Measurements from ENCODE around the gene FNDC3A.

GRCh38 chr13:49240017-49240416 is 264.3 kb downstream of the FNDC3A start:
- TF ChIP-seq ZNF780A (CRISPR knock-in tag; IDR thresholded peaks at IDR 0.05) (no peak), POLR2A (conservative IDR thresholded peaks at IDR 0.05) (no peak), USF2 (CRISPR knock-in tag; IDR thresholded peaks at IDR 0.05) (no peak), ZNF318 (IDR thresholded peaks at IDR 0.05; ENCODE audit: borderline replicate concordance in 1 of 2, low read depth in 1 of 2) (no peak), JUN (IDR thresholded peaks at IDR 0.05; ENCODE audit: borderline replicate concordance, low read depth, low read length) (no peak), JUN (CRISPR knock-in tag; IDR thresholded peaks at IDR 0.05; ENCODE audit: borderline replicate concordance) (no peak), MCM3 (IDR thresholded peaks at IDR 0.05) (no peak), RNF2 (IDR thresholded peaks at IDR 0.05) (no peak), TAF15 (IDR thresholded peaks at IDR 0.05; ENCODE audit: low read depth, low read length) (no peak)
- TF ChIP-seq, protein P1, sequence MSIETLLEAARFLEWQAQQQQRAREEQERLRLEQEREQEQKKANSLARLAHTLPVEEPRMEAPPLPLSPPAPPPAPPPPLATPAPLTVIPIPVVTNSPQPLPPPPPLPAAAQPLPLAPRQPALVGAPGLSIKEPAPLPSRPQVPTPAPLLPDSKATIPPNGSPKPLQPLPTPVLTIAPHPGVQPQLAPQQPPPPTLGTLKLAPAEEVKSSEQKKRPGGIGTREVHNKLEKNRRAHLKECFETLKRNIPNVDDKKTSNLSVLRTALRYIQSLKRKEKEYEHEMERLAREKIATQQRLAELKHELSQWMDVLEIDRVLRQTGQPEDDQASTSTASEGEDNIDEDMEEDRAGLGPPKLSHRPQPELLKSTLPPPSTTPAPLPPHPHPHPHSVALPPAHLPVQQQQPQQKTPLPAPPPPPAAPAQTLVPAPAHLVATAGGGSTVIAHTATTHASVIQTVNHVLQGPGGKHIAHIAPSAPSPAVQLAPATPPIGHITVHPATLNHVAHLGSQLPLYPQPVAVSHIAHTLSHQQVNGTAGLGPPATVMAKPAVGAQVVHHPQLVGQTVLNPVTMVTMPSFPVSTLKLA (conservative IDR thresholded peaks at IDR 0.05) = no peak
- TF ChIP-seq, protein P2, sequence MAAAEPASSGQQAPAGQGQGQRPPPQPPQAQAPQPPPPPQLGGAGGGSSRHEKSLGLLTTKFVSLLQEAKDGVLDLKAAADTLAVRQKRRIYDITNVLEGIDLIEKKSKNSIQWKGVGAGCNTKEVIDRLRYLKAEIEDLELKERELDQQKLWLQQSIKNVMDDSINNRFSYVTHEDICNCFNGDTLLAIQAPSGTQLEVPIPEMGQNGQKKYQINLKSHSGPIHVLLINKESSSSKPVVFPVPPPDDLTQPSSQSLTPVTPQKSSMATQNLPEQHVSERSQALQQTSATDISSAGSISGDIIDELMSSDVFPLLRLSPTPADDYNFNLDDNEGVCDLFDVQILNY (CRISPR knock-in tag; IDR thresholded peaks at IDR 0.05) = no peak
- TF ChIP-seq, protein P3, sequence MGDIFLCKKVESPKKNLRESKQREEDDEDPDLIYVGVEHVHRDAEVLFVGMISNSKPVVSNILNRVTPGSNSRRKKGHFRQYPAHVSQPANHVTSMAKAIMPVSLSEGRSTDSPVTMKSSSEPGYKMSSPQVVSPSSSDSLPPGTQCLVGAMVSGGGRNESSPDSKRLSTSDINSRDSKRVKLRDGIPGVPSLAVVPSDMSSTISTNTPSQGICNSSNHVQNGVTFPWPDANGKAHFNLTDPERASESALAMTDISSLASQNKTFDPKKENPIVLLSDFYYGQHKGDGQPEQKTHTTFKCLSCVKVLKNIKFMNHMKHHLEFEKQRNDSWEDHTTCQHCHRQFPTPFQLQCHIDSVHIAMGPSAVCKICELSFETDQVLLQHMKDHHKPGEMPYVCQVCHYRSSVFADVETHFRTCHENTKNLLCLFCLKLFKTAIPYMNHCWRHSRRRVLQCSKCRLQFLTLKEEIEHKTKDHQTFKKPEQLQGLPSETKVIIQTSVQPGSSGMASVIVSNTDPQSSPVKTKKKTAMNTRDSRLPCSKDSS (IDR thresholded peaks at IDR 0.05; ENCODE audit: low read depth, partially characterized antibody) = no peak
